SU-DHL-6 (cell line): ENCODE measurements around the gene PDF.

Experiments used
- H2AFZ ChIP-seq: fragments of 200-600 bp; sonication (generic); 2 replicates; pipeline ENCODE4 v1.6.1; 2014; ENCODE audit warnings: low read depth, mild to moderate bottlenecking, moderate library complexity, mixed read lengths, antibody characterized with exemption, low read length; ENCODE audit not compliant: severe bottlenecking
- H3F3A ChIP-seq: fragments of 200-600 bp; shearing (Covaris generic); 2 replicates; pipeline ENCODE4 v1.6.0; 2016; ENCODE audit warnings: antibody characterized with exemption, mild to moderate bottlenecking; ENCODE audit not compliant: insufficient read depth
- H3K27ac ChIP-seq: fragments of 200-600 bp; sonication (generic); 2 replicates; pipeline ENCODE4 v1.5.1; 2016; ENCODE audit warnings: low read depth, mild to moderate bottlenecking, low read length, moderate library complexity, mixed read lengths
- H3K27me3 ChIP-seq: fragments of 200-600 bp; sonication (generic), shearing (Covaris generic); 2 replicates; pipeline ENCODE4 v1.6.0; 2014; ENCODE audit warnings: mild to moderate bottlenecking, low read length
- H3K36me3 ChIP-seq: fragments of 200-600 bp; sonication (generic); 2 replicates; pipeline ENCODE4 v1.6.1; 2014; ENCODE audit warnings: mild to moderate bottlenecking, low read length, mixed read lengths
- H3K4me2 ChIP-seq: fragments of 300-600, 200-600 bp; shearing (Covaris generic), sonication (generic); 2 replicates; pipeline ENCODE4 v1.6.0; 2014; ENCODE audit warnings: low read length, low read depth, mild to moderate bottlenecking; ENCODE audit not compliant: poor library complexity, severe bottlenecking
- H3K4me3 ChIP-seq: fragments of 200-600 bp; sonication (generic); 2 replicates; pipeline ENCODE4 v1.5.1; 2014; ENCODE audit warnings: antibody characterized with exemption, low read length, mild to moderate bottlenecking, mixed read lengths; ENCODE audit not compliant: insufficient read depth, poor library complexity, severe bottlenecking
- H3K79me2 ChIP-seq: fragments of 200-600 bp; sonication (generic); 2 replicates; pipeline ENCODE4 v1.6.1; 2014; ENCODE audit warnings: mild to moderate bottlenecking, low read length, moderate library complexity; ENCODE audit not compliant: insufficient read depth
- H3K9ac ChIP-seq: fragments of 200-600 bp; sonication (generic); 2 replicates; pipeline ENCODE4 v1.7.0; 2014; ENCODE audit warnings: mild to moderate bottlenecking, low read length
- H3K9me2 ChIP-seq: fragments of 200-600 bp; sonication (generic); replicated peaks from 2 replicates; pipeline ENCODE4 v1.6.1; 2014; ENCODE audit warnings: low read length; ENCODE audit not compliant: insufficient read depth
- H3K9me3 ChIP-seq: fragments of 200-600 bp; sonication (generic); 2 replicates; pipeline ENCODE4 v1.6.1; 2014; ENCODE audit warnings: low read length, mixed read lengths; ENCODE audit not compliant: insufficient read depth
- H4K20me1 ChIP-seq: fragments of 200-600 bp; sonication (generic); 2 replicates; pipeline ENCODE4 v1.6.1; 2014; ENCODE audit warnings: low read depth, mild to moderate bottlenecking, antibody characterized with exemption, low read length, moderate library complexity, mixed read lengths
- EZH2phosphoT487 ChIP-seq: fragments of 200-600 bp; sonication (generic), shearing (Covaris generic); conservative IDR thresholded peaks from 2 replicates; pipeline ENCODE4 v1.6.1; 2018; ENCODE audit warnings: mild to moderate bottlenecking, antibody characterized with exemption, low read length, moderate library complexity, mixed read lengths
- TF ChIP-seq, protein P1 (sequence below): fragments of 200-600 bp; sonication (generic); IDR thresholded peaks from one replicate; pipeline ENCODE4 v1.5.1; 2017; ENCODE audit warnings: antibody characterized with exemption, mild to moderate bottlenecking, low read length, moderate library complexity; ENCODE audit not compliant: insufficient read depth, poor library complexity, severe bottlenecking

PDF gene

DNA sequence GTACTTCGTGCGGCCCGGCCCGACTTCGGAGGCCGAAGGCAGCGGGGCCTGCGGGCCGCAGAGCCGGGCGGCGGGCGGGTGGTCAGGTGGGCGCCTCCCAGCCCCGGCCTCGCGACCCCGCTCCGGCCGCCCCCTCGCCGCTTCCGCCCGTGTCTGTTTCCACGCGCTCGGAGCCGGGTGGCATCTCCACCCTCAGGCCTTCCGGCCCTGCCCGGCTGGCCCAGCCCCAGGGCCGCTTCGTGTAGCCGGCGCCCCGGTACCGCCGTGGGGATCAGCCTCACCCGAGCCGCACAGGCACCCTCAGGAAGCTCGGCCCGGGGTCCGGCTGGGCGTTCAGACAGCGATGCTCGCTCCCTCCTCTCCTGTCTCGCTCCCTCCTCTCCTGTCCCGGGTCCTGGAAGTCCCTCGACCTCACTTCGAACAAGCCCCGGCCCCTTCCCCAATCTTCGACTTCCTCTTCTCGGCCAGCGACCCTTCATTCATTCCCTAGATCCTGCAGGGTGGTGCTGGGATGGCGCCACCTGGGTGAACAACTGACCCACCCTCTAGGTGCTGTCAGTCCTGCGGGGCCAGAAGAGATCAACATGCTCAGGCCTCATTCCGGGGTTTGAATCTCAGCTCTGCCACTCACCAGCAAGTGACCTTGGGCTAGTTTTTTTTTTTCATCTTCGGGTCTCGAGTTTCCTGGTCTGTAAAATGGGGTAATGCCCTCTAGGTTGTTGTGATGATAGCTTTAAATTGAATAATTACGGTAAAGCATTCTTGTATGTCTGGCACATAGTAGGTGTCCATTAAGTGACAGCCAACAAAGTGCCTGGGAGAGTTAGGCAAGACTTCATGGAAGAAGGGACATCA lies 18.6 kb downstream of the PDF start:
- H3K9me2 ChIP-seq = no peaks in the 10 kb centered on the region
- H4K20me1 ChIP-seq = no peaks in the 10 kb centered on the region; the same call in 1 of the 2 replicates
- H3K9me3 ChIP-seq = no peaks in the 10 kb centered on the region
- no peaks in the 10 kb centered on the region for H3K27me3 ChIP-seq
- H3K36me3 ChIP-seq = no peaks in the 10 kb centered on the region
- peak overlapping the region; percentile 67 for H3K27ac ChIP-seq
- peak overlapping the region; percentile 86 for H3K9ac ChIP-seq
- peaks cover 35% of the 10 kb centered on the region for H3K79me2 ChIP-seq
- TF ChIP-seq, protein P1, sequence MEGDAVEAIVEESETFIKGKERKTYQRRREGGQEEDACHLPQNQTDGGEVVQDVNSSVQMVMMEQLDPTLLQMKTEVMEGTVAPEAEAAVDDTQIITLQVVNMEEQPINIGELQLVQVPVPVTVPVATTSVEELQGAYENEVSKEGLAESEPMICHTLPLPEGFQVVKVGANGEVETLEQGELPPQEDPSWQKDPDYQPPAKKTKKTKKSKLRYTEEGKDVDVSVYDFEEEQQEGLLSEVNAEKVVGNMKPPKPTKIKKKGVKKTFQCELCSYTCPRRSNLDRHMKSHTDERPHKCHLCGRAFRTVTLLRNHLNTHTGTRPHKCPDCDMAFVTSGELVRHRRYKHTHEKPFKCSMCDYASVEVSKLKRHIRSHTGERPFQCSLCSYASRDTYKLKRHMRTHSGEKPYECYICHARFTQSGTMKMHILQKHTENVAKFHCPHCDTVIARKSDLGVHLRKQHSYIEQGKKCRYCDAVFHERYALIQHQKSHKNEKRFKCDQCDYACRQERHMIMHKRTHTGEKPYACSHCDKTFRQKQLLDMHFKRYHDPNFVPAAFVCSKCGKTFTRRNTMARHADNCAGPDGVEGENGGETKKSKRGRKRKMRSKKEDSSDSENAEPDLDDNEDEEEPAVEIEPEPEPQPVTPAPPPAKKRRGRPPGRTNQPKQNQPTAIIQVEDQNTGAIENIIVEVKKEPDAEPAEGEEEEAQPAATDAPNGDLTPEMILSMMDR = peak; percentile 27
- TF ChIP-seq EZH2phosphoT487 = no peak
- peak overlapping the region; percentile 73 for H3K4me3 ChIP-seq
- peak overlapping the region; percentile 55 for H2AFZ ChIP-seq
- peak overlapping the region; percentile 65 for H3K4me2 ChIP-seq
- peaks cover 19% of the 10 kb centered on the region for H3F3A ChIP-seq

DNA sequence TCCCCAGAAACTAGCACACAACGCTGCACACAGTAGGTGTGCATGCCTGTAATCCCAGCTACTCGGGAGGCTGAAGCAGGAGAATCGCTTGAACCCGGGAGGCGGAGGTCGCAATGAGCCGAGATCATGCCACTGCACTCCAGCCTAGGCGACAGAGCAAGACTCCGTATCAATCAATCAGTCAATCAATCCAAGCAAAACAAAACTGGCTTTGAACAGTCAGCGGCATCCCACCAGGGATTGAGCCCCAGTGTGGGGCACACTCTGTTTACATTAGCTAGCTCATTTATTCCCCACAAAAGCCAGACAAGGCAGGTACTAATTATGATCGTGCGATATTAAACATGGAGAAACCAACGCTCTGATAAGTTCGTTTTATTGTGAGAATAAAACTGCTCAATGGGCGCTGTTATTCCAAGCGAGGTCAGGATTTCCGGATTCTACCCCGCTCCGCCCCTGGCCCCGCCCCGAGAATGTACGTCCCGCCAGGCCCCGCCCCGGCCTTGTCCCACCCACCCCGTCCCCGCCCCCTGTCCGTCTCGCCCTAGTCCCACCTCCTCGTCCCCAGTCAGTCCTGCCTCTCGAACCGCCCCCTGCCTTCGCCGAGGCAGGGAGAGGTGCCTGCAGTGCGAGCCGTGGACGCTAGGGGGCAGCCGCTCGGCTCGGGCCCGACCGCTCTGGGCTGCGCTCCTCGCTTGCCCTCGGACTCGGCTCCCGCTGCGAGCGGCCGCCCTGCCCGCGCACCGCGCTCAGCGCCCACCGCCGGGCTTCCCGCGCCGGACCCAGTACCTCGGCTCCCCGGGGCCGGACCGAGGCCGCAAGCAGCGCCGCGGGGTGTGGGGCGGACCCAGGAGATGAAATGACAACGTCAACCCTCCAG lies 19.5 kb downstream of the PDF start, which contains the start of gene VPS4A:
Gene VPS4A (plus strand): TSS at position 698 of the 880 bp plus-strand sequence. CDS start 162 bp downstream, at position 860.
- H3K27ac ChIP-seq = peak within 1 kb of the TSS; percentile 67
- H3K4me3 ChIP-seq = peak within 1 kb of the TSS; percentile 73
- H2AFZ ChIP-seq = peak within 1 kb of the TSS; percentile 55
- H3K9me2 ChIP-seq = no peaks in the 10 kb centered on the region
- TF ChIP-seq, protein P1 = peak; percentile 54
- TF ChIP-seq EZH2phosphoT487 = no peak
- no peaks in the 10 kb centered on the region for H3K27me3 ChIP-seq
- peaks cover 19% of the 10 kb centered on the region for H3F3A ChIP-seq
- H3K79me2 ChIP-seq = peaks cover 35% of the 10 kb centered on the region
- peak within 1 kb of the TSS; percentile 86 for H3K9ac ChIP-seq
- H3K9me3 ChIP-seq = no peaks in the 10 kb centered on the region
- H3K4me2 ChIP-seq = peak within 1 kb of the TSS; percentile 65
- no peaks in the 10 kb centered on the region for H3K36me3 ChIP-seq
- no peaks in the 10 kb centered on the region; the same call in 1 of the 2 replicates for H4K20me1 ChIP-seq

DNA sequence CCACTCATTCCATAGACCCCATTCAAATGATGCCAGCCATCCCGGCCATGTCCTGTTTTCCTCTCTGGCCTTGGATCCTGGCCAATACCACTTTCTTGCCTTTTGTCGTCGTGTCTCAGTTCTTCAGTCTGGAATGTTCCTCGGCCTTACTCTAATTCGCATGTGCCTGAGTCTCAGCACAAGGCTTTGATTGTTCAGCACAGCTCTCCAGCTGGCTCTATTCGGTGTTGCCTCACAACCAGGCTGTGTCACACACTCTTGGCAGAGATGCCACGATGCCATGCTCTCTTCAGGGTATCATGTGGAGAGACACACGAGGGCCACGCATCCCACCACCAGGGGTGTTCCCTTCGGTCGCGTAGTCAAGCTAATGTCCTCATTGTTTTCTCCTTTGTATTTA lies 21.1 kb downstream of the PDF start:
- Histone ChIP-seq H3K36me3 (no peaks in the 10 kb centered on the region), H3K4me2 (no peak overlapping the region), H3K9me3 (no peaks in the 10 kb centered on the region), H3K27ac (no peak overlapping the region), H3K27me3 (no peaks in the 10 kb centered on the region), H2AFZ (no peak overlapping the region), H3K9me2 (no peaks in the 10 kb centered on the region), H4K20me1 (no peaks in the 10 kb centered on the region; the same call in 1 of the 2 replicates), H3K79me2 (peaks cover 26% of the 10 kb centered on the region), H3F3A (peaks cover 19% of the 10 kb centered on the region), H3K9ac (no peak overlapping the region), H3K4me3 (no peak overlapping the region)
- TF ChIP-seq, protein P1 = no peak
- no peak for TF ChIP-seq EZH2phosphoT487
